ENCODE measurements around the gene KATNB1. TPM values are rescaled to one million over a fixed set of nuclear protein-coding genes. Genes with fewer than 3 reads are reported as not detected.

Gene KATNB1
- total RNA-seq, 1 experiment from 2014 or later = 30.6 TPM

DNA sequence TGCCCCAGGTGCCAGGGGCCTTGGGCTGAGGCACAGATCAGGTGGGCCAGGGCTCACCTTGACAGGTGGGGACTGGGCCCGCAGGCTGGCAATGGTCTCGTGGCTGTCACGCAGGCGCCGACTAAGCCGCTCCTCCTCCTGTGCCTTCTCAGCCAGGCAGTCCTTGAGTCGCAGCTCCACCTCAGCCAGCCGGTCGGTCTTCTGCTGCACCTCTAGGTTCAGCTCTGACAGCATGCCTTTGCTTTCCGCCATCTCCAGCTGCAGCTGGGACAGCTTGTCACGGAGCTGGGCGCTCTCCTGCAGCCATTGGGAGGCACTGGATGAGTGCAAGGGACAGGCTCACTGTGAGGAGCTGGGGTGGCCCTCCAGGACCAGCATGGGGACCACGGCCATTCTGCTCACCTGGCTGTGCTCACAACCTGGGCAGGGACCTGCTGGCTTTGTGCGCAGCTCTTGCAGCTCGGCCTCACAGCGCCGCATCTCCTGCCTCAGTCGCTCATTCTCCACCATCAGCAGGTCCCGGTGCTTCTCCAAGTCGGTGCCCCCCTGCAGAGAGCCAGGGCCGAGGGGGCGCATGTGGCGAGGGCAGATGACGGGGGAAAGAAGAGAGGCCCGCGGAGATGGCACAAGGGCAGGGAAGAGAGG is 35.7 kb downstream of the KATNB1 start:
- no peak for DNase-seq (ENCODE audit: unreplicated experiment)
- TF ChIP-seq, protein P1, sequence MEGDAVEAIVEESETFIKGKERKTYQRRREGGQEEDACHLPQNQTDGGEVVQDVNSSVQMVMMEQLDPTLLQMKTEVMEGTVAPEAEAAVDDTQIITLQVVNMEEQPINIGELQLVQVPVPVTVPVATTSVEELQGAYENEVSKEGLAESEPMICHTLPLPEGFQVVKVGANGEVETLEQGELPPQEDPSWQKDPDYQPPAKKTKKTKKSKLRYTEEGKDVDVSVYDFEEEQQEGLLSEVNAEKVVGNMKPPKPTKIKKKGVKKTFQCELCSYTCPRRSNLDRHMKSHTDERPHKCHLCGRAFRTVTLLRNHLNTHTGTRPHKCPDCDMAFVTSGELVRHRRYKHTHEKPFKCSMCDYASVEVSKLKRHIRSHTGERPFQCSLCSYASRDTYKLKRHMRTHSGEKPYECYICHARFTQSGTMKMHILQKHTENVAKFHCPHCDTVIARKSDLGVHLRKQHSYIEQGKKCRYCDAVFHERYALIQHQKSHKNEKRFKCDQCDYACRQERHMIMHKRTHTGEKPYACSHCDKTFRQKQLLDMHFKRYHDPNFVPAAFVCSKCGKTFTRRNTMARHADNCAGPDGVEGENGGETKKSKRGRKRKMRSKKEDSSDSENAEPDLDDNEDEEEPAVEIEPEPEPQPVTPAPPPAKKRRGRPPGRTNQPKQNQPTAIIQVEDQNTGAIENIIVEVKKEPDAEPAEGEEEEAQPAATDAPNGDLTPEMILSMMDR (IDR thresholded peaks at IDR 0.05; ENCODE audit: unreplicated experiment) = no peak
- Mint-ChIP-seq H3K4me1 (ENCODE audit: insufficient read depth, unreplicated experiment) (no peaks in the 10 kb centered on the region), H3K27ac (ENCODE audit: low read depth, unreplicated experiment) (no peak overlapping the region), H3K27me3 (ENCODE audit: insufficient read depth, unreplicated experiment) (no peaks in the 10 kb centered on the region), H3K9me3 (ENCODE audit: unreplicated experiment) (no peaks in the 10 kb centered on the region), H3K36me3 (ENCODE audit: insufficient read depth, unreplicated experiment) (peaks cover 51% of the 10 kb centered on the region), H3K4me3 (ENCODE audit: unreplicated experiment) (no peak overlapping the region)
- intact Hi-C loops (cut with micrococcal nuclease) = no loop called here
- BruUV-seq (replicated peaks) = no TSS peak
- ChIA-PET POLR2A (no interaction called here), CTCF (interaction anchor here (0.8 to 2.2 kb wide), 3 partner anchors 14 to 92 kb away, joined by 3 to 5 read pairs (median 4); no protein-coding TSS in a partner anchor)

DNA sequence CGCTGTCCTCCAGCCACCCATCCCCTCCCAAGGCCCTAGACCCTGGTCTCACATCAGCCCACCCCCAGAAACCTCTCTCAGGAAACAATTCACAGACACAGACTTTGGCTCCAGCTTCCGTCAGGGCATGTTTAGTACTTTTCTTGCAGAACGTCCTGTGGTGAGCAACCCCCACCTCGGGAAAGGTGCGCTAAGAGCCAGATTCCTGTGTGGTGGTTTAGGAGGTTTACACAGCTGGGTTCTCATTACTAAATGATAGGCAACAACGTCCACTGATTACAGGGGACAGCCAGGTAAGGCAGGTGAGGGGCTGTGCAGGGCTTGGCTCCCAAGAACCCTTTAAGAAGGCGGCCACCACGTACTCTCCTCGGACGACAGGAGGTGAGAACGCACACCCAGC is 37.4 kb downstream of the KATNB1 start:
- no peak for DNase-seq (ENCODE audit: unreplicated experiment)
- Mint-ChIP-seq H3K27me3 (ENCODE audit: insufficient read depth, unreplicated experiment) (no peaks in the 10 kb centered on the region), H3K27ac (ENCODE audit: low read depth, unreplicated experiment) (no peak overlapping the region), H3K4me1 (ENCODE audit: insufficient read depth, unreplicated experiment) (no peaks in the 10 kb centered on the region), H3K36me3 (ENCODE audit: insufficient read depth, unreplicated experiment) (peaks cover 59% of the 10 kb centered on the region), H3K4me3 (ENCODE audit: unreplicated experiment) (no peak overlapping the region), H3K9me3 (ENCODE audit: unreplicated experiment) (no peaks in the 10 kb centered on the region)
- BruUV-seq (replicated peaks) = no TSS peak
- ChIA-PET CTCF (interaction anchor here (0.8 kb wide), 1 partner anchor 15 kb away, joined by 3 read pairs; no protein-coding TSS in a partner anchor), POLR2A (interaction anchor here (0.6 kb wide), 1 partner anchor 227 kb away, joined by 3 read pairs; no protein-coding TSS in a partner anchor)
- intact Hi-C loops (cut with micrococcal nuclease) = no loop called here
- TF ChIP-seq, protein P1 (IDR thresholded peaks at IDR 0.05; ENCODE audit: unreplicated experiment) = no peak

DNA sequence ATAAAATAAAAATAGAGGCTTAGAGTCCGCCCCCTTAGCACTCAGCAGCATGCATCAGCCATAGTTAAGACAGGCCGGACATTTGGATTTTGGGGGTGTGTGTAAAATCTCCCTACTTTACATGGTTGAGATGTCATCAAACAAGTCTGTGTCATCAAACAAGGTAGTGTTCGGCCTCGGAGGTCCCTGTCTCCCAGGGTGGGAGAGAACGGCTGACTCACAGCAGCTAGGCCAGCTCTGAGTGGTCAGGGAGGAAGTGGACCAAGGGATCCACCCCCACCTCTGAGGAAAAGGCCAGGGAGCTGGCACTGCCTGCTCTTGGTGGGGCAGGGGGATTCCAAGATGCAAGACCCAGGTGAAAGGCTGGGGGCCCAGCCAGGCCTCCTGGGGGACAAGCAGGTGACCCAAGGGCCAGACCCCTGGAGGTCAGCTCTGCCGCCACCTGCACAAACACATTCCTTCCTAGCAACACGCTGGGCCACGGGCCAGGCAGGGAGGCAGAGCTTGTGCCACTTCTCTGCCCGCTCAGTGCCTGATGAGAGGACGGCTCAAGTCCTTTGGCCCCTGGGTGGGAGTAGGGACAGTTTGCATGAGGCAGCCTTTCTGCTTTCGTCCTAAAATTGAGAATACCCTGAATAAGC is 38.2 kb downstream of the KATNB1 start:
- intact Hi-C loops (cut with micrococcal nuclease) = no loop called here
- ChIA-PET POLR2A (interaction anchor here (0.6 kb wide), 1 partner anchor 226 kb away, joined by 3 read pairs; no protein-coding TSS in a partner anchor), CTCF (interaction anchor here (0.7 kb wide), 1 partner anchor 544 kb away, joined by 5 read pairs; no protein-coding TSS in a partner anchor)
- Mint-ChIP-seq H3K27ac (ENCODE audit: low read depth, unreplicated experiment) (no peak overlapping the region), H3K4me1 (ENCODE audit: insufficient read depth, unreplicated experiment) (peaks cover 5% of the 10 kb centered on the region), H3K27me3 (ENCODE audit: insufficient read depth, unreplicated experiment) (no peaks in the 10 kb centered on the region), H3K9me3 (ENCODE audit: unreplicated experiment) (no peaks in the 10 kb centered on the region), H3K4me3 (ENCODE audit: unreplicated experiment) (no peak overlapping the region), H3K36me3 (ENCODE audit: insufficient read depth, unreplicated experiment) (peaks cover 56% of the 10 kb centered on the region)
- no peak for DNase-seq (ENCODE audit: unreplicated experiment)
- TF ChIP-seq, protein P1 (IDR thresholded peaks at IDR 0.05; ENCODE audit: unreplicated experiment) = no peak
- BruUV-seq (replicated peaks) = no TSS peak

DNA sequence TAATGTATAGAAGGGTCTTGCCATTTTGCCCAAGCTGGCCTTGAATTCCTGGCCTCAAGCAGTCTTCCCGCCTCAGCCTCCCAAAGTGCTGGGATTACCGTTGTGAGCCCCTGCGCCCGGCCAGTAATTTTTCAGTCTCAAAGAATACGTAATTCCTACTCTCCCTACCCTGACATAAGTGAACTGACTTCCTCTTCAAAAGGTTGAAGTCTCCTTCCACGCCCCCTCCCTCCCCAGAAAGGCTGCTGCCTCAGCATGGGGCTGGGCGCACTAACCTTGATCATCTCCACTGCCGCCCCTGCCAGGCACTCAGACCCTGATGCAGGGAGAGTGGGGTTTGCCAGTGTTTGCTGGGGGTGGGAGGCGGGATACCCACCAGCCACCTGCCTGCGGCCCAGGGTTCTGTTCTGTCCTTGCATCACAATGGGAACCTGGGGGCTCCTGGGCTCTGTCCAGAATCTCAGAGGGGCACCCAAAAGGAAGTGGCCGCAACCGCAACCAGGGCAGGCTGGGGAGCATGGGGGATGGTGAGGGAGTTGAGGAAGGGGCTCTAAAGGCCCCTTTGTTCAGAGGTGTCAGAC is 39.2 kb downstream of the KATNB1 start:
- H3K4me1 Mint-ChIP-seq (ENCODE audit: insufficient read depth, unreplicated experiment) = peaks cover 13% of the 10 kb centered on the region
- no peak overlapping the region for H3K4me3 Mint-ChIP-seq (ENCODE audit: unreplicated experiment)
- H3K9me3 Mint-ChIP-seq (ENCODE audit: unreplicated experiment) = no peaks in the 10 kb centered on the region
- intact Hi-C loops (cut with micrococcal nuclease) = no loop called here
- peaks cover 49% of the 10 kb centered on the region for H3K36me3 Mint-ChIP-seq (ENCODE audit: insufficient read depth, unreplicated experiment)
- TF ChIP-seq, protein P1 (IDR thresholded peaks at IDR 0.05; ENCODE audit: unreplicated experiment) = no peak
- BruUV-seq (replicated peaks) = no TSS peak
- H3K27me3 Mint-ChIP-seq (ENCODE audit: insufficient read depth, unreplicated experiment) = no peaks in the 10 kb centered on the region
- ChIA-PET CTCF (no interaction called here), POLR2A (no interaction called here)
- H3K27ac Mint-ChIP-seq (ENCODE audit: low read depth, unreplicated experiment) = no peak overlapping the region
- DNase-seq (ENCODE audit: unreplicated experiment) = no peak

Measured in MCF 10A (cell line).